ENCODE results near the gene ZNRF2.

The ZNRF2 gene

DNA sequence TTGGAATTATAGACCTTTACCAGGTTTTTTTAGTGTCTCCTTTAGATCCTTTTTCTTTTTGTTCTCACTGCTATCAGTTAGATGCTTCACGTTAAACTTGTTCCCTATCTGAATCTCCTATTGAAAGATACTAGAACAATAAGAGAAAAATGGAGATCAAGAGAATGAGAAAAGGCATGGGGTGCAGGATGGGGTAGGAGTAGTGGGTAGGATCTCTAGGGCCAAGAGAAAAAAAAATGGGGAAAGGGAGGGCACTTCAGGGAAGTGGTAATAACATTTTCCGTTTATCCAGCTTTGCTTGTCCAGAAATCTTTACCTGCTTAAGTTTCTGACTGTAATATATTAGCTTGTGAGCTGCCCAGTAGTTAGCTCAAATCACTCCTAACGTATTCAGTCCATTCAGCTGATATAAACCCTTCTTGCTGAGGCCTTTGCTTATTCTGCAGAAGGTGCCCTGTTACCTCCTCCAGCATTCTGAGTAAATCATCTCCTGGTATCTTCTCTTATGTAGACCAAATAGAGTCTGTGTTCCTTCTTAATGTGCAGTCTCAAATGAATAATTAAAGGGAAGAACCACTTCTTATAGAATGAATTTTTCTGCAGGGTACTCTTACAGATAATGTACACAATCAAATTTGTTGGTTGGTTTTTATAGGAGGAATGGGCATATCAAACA is 69.7 kb downstream of the ZNRF2 start:
- no peak for DNase-seq (ENCODE audit: low spot score)
- no peak for TF ChIP-seq CTCF (IDR thresholded peaks at IDR 0.05; ENCODE audit: extremely low read depth, missing control alignments)

DNA sequence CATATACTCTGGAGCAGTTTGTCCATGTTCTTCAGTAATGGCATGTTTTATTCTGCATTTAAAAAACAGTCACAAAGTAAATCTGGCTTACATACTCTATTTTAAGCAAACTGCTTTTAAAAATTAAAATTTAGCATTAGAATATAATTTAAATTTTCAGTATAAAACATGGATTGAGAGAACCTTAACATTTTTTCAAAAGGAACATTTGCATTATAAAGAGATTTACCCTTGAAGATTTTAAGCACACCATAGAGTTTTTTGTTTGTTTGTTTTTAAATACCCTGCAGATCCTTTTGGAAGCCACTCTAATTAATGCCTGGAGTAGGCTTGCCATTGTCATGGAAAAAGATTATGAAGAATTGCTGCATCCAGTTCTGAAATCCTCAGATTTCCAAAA is 70.4 kb downstream of the ZNRF2 start:
- TF ChIP-seq CTCF (IDR thresholded peaks at IDR 0.05; ENCODE audit: extremely low read depth, missing control alignments), result no peak
- no peak for DNase-seq (ENCODE audit: low spot score)

DNA sequence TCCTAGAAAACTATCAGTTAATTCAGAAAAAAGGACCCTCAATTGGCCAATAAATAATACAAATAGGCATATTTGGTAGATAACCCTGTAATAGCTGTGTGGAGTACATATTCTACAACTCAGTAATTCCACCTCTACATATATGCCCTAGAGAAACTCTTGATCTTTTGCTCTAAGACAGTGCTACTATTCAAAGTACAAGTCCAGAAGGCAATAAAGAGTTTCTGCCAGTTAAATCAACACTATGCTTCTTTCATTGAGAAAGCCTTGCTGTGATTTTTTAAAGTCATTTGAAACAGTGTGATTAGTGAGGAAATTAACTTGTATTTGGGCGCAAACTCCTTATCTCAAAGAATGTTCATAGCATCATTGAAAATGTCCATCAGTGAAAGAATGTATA is 75.6 kb downstream of the ZNRF2 start:
- TF ChIP-seq CTCF (IDR thresholded peaks at IDR 0.05; ENCODE audit: extremely low read depth, missing control alignments), result no peak
- no peak for DNase-seq (ENCODE audit: low spot score)

GRCh38 chr7:30363778-30364563 is 79.6 kb downstream of the ZNRF2 start:
- TF ChIP-seq CTCF (IDR thresholded peaks at IDR 0.05; ENCODE audit: extremely low read depth, missing control alignments), result no peak
- no peak for DNase-seq (ENCODE audit: low spot score)

GRCh38 chr7:30364773-30365172 is 80.4 kb downstream of the ZNRF2 start:
- TF ChIP-seq CTCF (IDR thresholded peaks at IDR 0.05; ENCODE audit: extremely low read depth, missing control alignments), result no peak
- DNase-seq (ENCODE audit: low spot score), result no peak

DNA sequence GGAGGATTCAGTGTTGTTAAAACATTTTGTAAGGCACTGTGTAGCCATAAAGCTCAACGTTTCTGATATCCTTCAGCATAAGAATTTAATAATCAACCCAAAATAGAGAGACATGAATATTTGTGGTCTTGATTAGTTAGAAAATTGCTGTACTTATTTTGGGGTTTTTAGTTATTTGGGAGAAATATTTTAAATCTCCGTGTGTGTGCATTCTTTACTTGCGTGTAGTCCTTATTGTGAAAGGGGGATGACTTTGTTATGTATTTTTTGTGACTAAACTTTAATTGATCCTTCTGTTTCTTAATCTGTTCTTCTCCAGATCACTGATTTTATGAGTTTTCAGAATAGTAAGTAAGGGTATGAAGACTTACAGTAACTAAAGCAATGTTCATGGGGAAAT is 81.2 kb downstream of the ZNRF2 start:
- no peak for TF ChIP-seq CTCF (IDR thresholded peaks at IDR 0.05; ENCODE audit: extremely low read depth, missing control alignments)
- no peak for DNase-seq (ENCODE audit: low spot score)

DNA sequence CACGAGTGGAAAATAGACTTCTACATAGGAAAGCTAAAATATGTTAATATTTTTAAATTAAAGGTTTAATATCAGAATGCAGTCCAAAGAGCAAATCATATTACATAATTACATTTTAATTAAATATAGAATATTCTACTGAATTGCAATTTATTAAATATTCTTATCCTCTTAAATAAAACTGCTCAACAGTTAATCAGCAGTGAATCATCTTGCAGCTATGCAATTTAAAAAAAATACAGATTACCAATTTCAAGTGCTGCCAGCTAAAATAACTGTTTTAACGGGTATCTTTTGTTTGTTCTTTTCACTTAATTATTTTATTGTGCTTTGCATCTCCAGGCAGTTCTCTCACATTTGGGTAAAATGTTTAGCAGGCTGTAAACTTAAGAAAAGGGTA is 82.2 kb downstream of the ZNRF2 start:
- no peak for DNase-seq (ENCODE audit: low spot score)

More for the DNA sequence above, 82.2 kb downstream of the ZNRF2 start:
- no peak for TF ChIP-seq CTCF (IDR thresholded peaks at IDR 0.05; ENCODE audit: extremely low read depth, missing control alignments)
